Omental fat pad (tissue), 4 donors: Measurements from ENCODE around the gene DCANP1. TPM values are rescaled to one million over a fixed set of nuclear protein-coding genes. Genes with fewer than 3 reads are reported as not detected.

Experiments
- ATAC-seq: fragments of 150-250 bp; one replicate; pipeline ENCODE4 v1.9.1; 2016; ENCODE audit warnings: mild to moderate bottlenecking, moderate library complexity; ENCODE audit not compliant: low FRiP score
- DNase-seq: peaks from one replicate; pipeline ENCODE4 v3.0.0-alpha.2; 2019; ENCODE audit warnings: low spot score
- CTCF ChIP-seq, 3 donors: fragments of 450-650 bp; IDR thresholded peaks; one replicate each; pipeline ENCODE4 v1.5.1; 2016 to 2017; ENCODE audit warnings: antibody characterized with exemption in 3 of 3, mild to moderate bottlenecking in 3 of 3, moderate library complexity in 2 of 3
- total RNA-seq, 4 donors: library from RNA; depleted of rRNA; stranded (reverse); fragments of >200 nt; gene quantifications; one replicate each; pipeline ENCODE4 v1.1.0, GENCODE V29; 2016

DCANP1 gene
- total RNA-seq, 4 donors from 2014 or later: 0.19 TPM; not detected in 3

DNA sequence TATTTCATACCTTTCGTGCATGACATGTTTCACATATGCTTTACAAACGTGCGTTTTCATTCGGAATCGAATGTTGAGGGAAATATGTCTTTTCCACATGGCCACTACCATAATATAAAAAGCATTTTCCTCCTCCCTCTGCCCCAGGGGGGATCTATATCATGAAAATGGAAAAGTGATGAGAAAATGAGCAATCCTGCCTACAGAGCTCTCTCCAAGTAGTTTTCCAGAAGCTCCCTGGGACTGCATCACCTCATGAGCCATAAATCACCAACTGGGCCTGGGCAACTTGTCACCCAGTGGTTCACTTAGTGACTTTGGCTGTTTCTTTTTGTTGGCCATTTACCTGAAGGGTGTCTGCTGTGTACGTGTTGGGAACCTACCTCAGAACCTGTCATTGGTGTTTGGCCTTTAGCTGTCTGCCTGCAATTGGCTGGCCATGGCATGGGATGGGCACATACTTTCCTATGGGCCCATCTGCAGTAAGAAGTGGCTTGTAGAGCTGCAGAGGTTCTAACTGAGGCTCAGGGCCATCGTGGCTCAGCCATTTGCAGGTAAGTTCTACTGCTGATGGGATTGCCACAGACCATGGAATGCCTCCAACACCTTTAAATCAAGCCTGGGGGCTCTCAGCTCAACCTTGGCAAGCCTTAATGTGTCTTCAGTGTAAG is 14.5 kb upstream of the DCANP1 start:
- DNase-seq: no peak
- TF ChIP-seq CTCF (IDR thresholded peaks at IDR 0.05): no peak
- ATAC-seq: no peak

GRCh38 chr5:135460246-135461033 is 13.3 kb upstream of the DCANP1 start:
- DNase-seq (no peak), ATAC-seq (no peak)
- no peak for TF ChIP-seq CTCF (IDR thresholded peaks at IDR 0.05)

- no peak for TF ChIP-seq CTCF (IDR thresholded peaks at IDR 0.05)
- DNase-seq (no peak), ATAC-seq (peak; percentile 30)
These were observed 11.8 kb upstream of the DCANP1 start for GRCh38 chr5:135458921-135459331.

DNA sequence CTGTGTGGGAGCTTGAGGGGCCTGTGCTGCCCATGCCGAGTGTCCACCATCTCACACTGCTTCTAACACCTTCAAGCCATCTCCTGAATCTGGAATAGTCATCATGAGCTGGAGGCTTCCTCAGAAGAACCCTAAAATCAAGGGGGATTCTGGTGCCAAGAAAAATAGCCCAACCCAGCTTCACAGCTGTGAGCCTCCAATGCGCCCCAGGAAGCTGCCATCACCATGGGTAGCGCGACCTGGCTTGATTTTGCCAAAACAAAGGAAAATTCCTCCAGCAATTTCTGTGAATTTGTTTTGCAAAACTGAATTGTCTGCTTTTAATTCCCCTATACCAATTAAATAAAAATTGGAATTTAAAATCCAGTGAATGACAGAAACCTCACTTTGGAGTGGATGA is 11.2 kb upstream of the DCANP1 start:
- no peak for DNase-seq
- TF ChIP-seq CTCF (IDR thresholded peaks at IDR 0.05): no peak
- ATAC-seq: no peak

- no peak for DNase-seq
These were observed 10.4 kb upstream of the DCANP1 start for GRCh38 chr5:135457424-135458071.

More at GRCh38 chr5:135457424-135458071, 10.4 kb upstream of the DCANP1 start:
- TF ChIP-seq CTCF (IDR thresholded peaks at IDR 0.05): no peak
- no peak for ATAC-seq
